Fibroblast of mammary gland (primary cell): ENCODE data around the gene GPRC5A.
A peak's percentile ranks its signal among the peaks of the same experiment; 100 is the strongest.

Experiments used
- DNase-seq: peaks from one replicate; pipeline ENCODE4 v3.0.0-alpha.2; 2010; ENCODE audit warnings: low read depth
- H3K4me3 ChIP-seq: 2 replicates; pipeline ENCODE4 v1.5.1; 2011; ENCODE audit warnings: low read depth, mild to moderate bottlenecking, low read length, moderate library complexity; ENCODE audit not compliant: control insufficient read depth
- CTCF ChIP-seq: conservative IDR thresholded peaks from 2 replicates; pipeline ENCODE4 v1.5.1; 2011; ENCODE audit warnings: low read depth, low read length, inconsistent platforms; ENCODE audit not compliant: control insufficient read depth, insufficient read depth

The GPRC5A gene

GRCh38 chr12:12902036-12902435, 10.7 kb downstream of the GPRC5A start:
- DNase-seq = peak; percentile 74
- peak overlapping the region; percentile 23 for H3K4me3 ChIP-seq
- no peak for TF ChIP-seq CTCF

GRCh38 chr12:12903642-12904609, 12.6 kb downstream of the GPRC5A start:
- no peak for TF ChIP-seq CTCF
- no peak overlapping the region for H3K4me3 ChIP-seq
- no peak for DNase-seq

- no peak for DNase-seq
- H3K4me3 ChIP-seq = no peak overlapping the region
- no peak for TF ChIP-seq CTCF
Measured at GRCh38 chr12:12907552-12907951, 16.2 kb downstream of the GPRC5A start.

- TF ChIP-seq CTCF = no peak
- no peak overlapping the region for H3K4me3 ChIP-seq
- DNase-seq = no peak
Measured at GRCh38 chr12:12908252-12908651, 16.9 kb downstream of the GPRC5A start.

GRCh38 chr12:12908711-12909110, 17.3 kb downstream of the GPRC5A start:
- no peak overlapping the region for H3K4me3 ChIP-seq
- no peak for TF ChIP-seq CTCF
- DNase-seq = no peak

GRCh38 chr12:12909228-12909994, 18.0 kb downstream of the GPRC5A start:
- DNase-seq = no peak
- TF ChIP-seq CTCF = no peak
- H3K4me3 ChIP-seq = no peak overlapping the region
